Activated CD8-positive, alpha-beta memory T cell treated with anti-CD3 and anti-CD28 coated beads, Interleukin-2, amount 50 U/mL, for 24 hours (primary cell): ENCODE results near the gene POU4F1.

ENCODE experiments used
- DNase-seq: peaks from one replicate; pipeline ENCODE4 v3.0.0-alpha.2; 2020; ENCODE audit errors: extremely low read depth

POU4F1 gene

GRCh38 chr13:78607409-78608251, 4.3 kb upstream of the POU4F1 start:
- no peak for DNase-seq

- DNase-seq: no peak
Observed at GRCh38 chr13:78606471-78607408, 3.4 kb upstream of the POU4F1 start.

- no peak for DNase-seq
Observed at GRCh38 chr13:78604782-78605611, 1.6 kb upstream of the POU4F1 start.

- no peak for DNase-seq
Observed at GRCh38 chr13:78602561-78603239, 652 bp downstream of the POU4F1 start.

- DNase-seq: no peak
Observed at GRCh38 chr13:78601874-78602560, 1.3 kb downstream of the POU4F1 start.

GRCh38 chr13:78601124-78601873, 2.1 kb downstream of the POU4F1 start:
- no peak for DNase-seq

- DNase-seq: no peak
Observed at GRCh38 chr13:78600280-78600883, 3.0 kb downstream of the POU4F1 start.

GRCh38 chr13:78599645-78600279, 3.6 kb downstream of the POU4F1 start:
- DNase-seq: no peak

GRCh38 chr13:78598966-78599644, 4.2 kb downstream of the POU4F1 start:
- DNase-seq: no peak

GRCh38 chr13:78598116-78598781, 5.1 kb downstream of the POU4F1 start:
- DNase-seq: no peak

- DNase-seq: no peak
Observed at GRCh38 chr13:78597602-78597932, 5.8 kb downstream of the POU4F1 start.

- DNase-seq: no peak
Observed at GRCh38 chr13:78596736-78597601, 6.4 kb downstream of the POU4F1 start.

GRCh38 chr13:78596399-78596735, 7.0 kb downstream of the POU4F1 start:
- DNase-seq: no peak

GRCh38 chr13:78595495-78596398, 7.6 kb downstream of the POU4F1 start:
- DNase-seq: no peak

GRCh38 chr13:78594456-78594975, 8.8 kb downstream of the POU4F1 start:
- no peak for DNase-seq
